ENCODE data around the gene PRRT4.

Gene PRRT4

GRCh38 chr7:128322040-128322643 lies 39.3 kb downstream of the PRRT4 start:
- Histone ChIP-seq H3K9me3 (ENCODE audit: control insufficient read depth, insufficient read depth, low read length) (no peaks in the 10 kb centered on the region), H3K27me3 (ENCODE audit: control insufficient read depth, insufficient read depth, low read length) (no peaks in the 10 kb centered on the region), H3K4me1 (ENCODE audit: control insufficient read depth, insufficient read depth, low read length) (no peaks in the 10 kb centered on the region), H3K9ac (ENCODE audit: low read depth, low read length) (no peak overlapping the region), H3K4me3 (ENCODE audit: low read depth, low read length) (no peak overlapping the region), H3K36me3 (ENCODE audit: control insufficient read depth, insufficient read depth, low read length) (peaks cover 29% of the 10 kb centered on the region)

- no peak overlapping the region for H3K9ac ChIP-seq (ENCODE audit: low read depth, low read length)
- H3K4me1 ChIP-seq (ENCODE audit: control insufficient read depth, insufficient read depth, low read length), result no peaks in the 10 kb centered on the region
- no peaks in the 10 kb centered on the region for H3K27me3 ChIP-seq (ENCODE audit: control insufficient read depth, insufficient read depth, low read length)
- H3K9me3 ChIP-seq (ENCODE audit: control insufficient read depth, insufficient read depth, low read length), result no peaks in the 10 kb centered on the region
- peaks cover 34% of the 10 kb centered on the region for H3K36me3 ChIP-seq (ENCODE audit: control insufficient read depth, insufficient read depth, low read length)
- H3K4me3 ChIP-seq (ENCODE audit: low read depth, low read length), result no peak overlapping the region
Measured at GRCh38 chr7:128321044-128321422, 40.5 kb downstream of the PRRT4 start.

- no peak overlapping the region for H3K9ac ChIP-seq (ENCODE audit: low read depth, low read length)
- H3K4me3 ChIP-seq (ENCODE audit: low read depth, low read length), result no peak overlapping the region
- H3K27me3 ChIP-seq (ENCODE audit: control insufficient read depth, insufficient read depth, low read length), result no peaks in the 10 kb centered on the region
- H3K4me1 ChIP-seq (ENCODE audit: control insufficient read depth, insufficient read depth, low read length), result no peaks in the 10 kb centered on the region
- H3K9me3 ChIP-seq (ENCODE audit: control insufficient read depth, insufficient read depth, low read length), result no peaks in the 10 kb centered on the region
- peaks cover 41% of the 10 kb centered on the region for H3K36me3 ChIP-seq (ENCODE audit: control insufficient read depth, insufficient read depth, low read length)
Measured at GRCh38 chr7:128318691-128319090, 42.8 kb downstream of the PRRT4 start.

- H3K36me3 ChIP-seq (ENCODE audit: control insufficient read depth, insufficient read depth, low read length), result peaks cover 28% of the 10 kb centered on the region
- H3K4me3 ChIP-seq (ENCODE audit: low read depth, low read length), result no peak overlapping the region
- H3K9me3 ChIP-seq (ENCODE audit: control insufficient read depth, insufficient read depth, low read length), result no peaks in the 10 kb centered on the region
- H3K9ac ChIP-seq (ENCODE audit: low read depth, low read length), result no peak overlapping the region
- H3K27me3 ChIP-seq (ENCODE audit: control insufficient read depth, insufficient read depth, low read length), result no peaks in the 10 kb centered on the region
- H3K4me1 ChIP-seq (ENCODE audit: control insufficient read depth, insufficient read depth, low read length), result no peaks in the 10 kb centered on the region
Measured at GRCh38 chr7:128311013-128311412, 50.5 kb downstream of the PRRT4 start.

GRCh38 chr7:128310499-128310898 lies 51.0 kb downstream of the PRRT4 start:
- Histone ChIP-seq H3K36me3 (ENCODE audit: control insufficient read depth, insufficient read depth, low read length) (peaks cover 28% of the 10 kb centered on the region), H3K9ac (ENCODE audit: low read depth, low read length) (no peak overlapping the region), H3K4me1 (ENCODE audit: control insufficient read depth, insufficient read depth, low read length) (no peaks in the 10 kb centered on the region), H3K4me3 (ENCODE audit: low read depth, low read length) (no peak overlapping the region), H3K27me3 (ENCODE audit: control insufficient read depth, insufficient read depth, low read length) (no peaks in the 10 kb centered on the region), H3K9me3 (ENCODE audit: control insufficient read depth, insufficient read depth, low read length) (no peaks in the 10 kb centered on the region)

GRCh38 chr7:128309976-128310375 lies 51.5 kb downstream of the PRRT4 start:
- Histone ChIP-seq H3K9ac (ENCODE audit: low read depth, low read length) (no peak overlapping the region), H3K27me3 (ENCODE audit: control insufficient read depth, insufficient read depth, low read length) (no peaks in the 10 kb centered on the region), H3K36me3 (ENCODE audit: control insufficient read depth, insufficient read depth, low read length) (peaks cover 27% of the 10 kb centered on the region), H3K9me3 (ENCODE audit: control insufficient read depth, insufficient read depth, low read length) (no peaks in the 10 kb centered on the region), H3K4me1 (ENCODE audit: control insufficient read depth, insufficient read depth, low read length) (no peaks in the 10 kb centered on the region), H3K4me3 (ENCODE audit: low read depth, low read length) (no peak overlapping the region)

GRCh38 chr7:128309124-128309523 lies 52.4 kb downstream of the PRRT4 start:
- Histone ChIP-seq H3K36me3 (ENCODE audit: control insufficient read depth, insufficient read depth, low read length) (peaks cover 19% of the 10 kb centered on the region), H3K27me3 (ENCODE audit: control insufficient read depth, insufficient read depth, low read length) (no peaks in the 10 kb centered on the region), H3K9me3 (ENCODE audit: control insufficient read depth, insufficient read depth, low read length) (no peaks in the 10 kb centered on the region), H3K9ac (ENCODE audit: low read depth, low read length) (no peak overlapping the region), H3K4me3 (ENCODE audit: low read depth, low read length) (no peak overlapping the region), H3K4me1 (ENCODE audit: control insufficient read depth, insufficient read depth, low read length) (no peaks in the 10 kb centered on the region)

- no peak overlapping the region for H3K9ac ChIP-seq (ENCODE audit: low read depth, low read length)
- H3K4me1 ChIP-seq (ENCODE audit: control insufficient read depth, insufficient read depth, low read length), result no peaks in the 10 kb centered on the region
- H3K9me3 ChIP-seq (ENCODE audit: control insufficient read depth, insufficient read depth, low read length), result no peaks in the 10 kb centered on the region
- no peak overlapping the region for H3K4me3 ChIP-seq (ENCODE audit: low read depth, low read length)
- H3K27me3 ChIP-seq (ENCODE audit: control insufficient read depth, insufficient read depth, low read length), result no peaks in the 10 kb centered on the region
- H3K36me3 ChIP-seq (ENCODE audit: control insufficient read depth, insufficient read depth, low read length), result peaks cover 11% of the 10 kb centered on the region
Measured at GRCh38 chr7:128307061-128307460, 54.4 kb downstream of the PRRT4 start.

- Histone ChIP-seq H3K9ac (ENCODE audit: low read depth, low read length) (no peak overlapping the region), H3K4me3 (ENCODE audit: low read depth, low read length) (no peak overlapping the region), H3K9me3 (ENCODE audit: control insufficient read depth, insufficient read depth, low read length) (no peaks in the 10 kb centered on the region), H3K27me3 (ENCODE audit: control insufficient read depth, insufficient read depth, low read length) (no peaks in the 10 kb centered on the region), H3K4me1 (ENCODE audit: control insufficient read depth, insufficient read depth, low read length) (peaks cover 13% of the 10 kb centered on the region), H3K36me3 (ENCODE audit: control insufficient read depth, insufficient read depth, low read length) (peaks cover 2% of the 10 kb centered on the region)
Measured at GRCh38 chr7:128304212-128304611, 57.3 kb downstream of the PRRT4 start.

- H3K9ac ChIP-seq (ENCODE audit: low read depth, low read length), result no peak overlapping the region
- no peaks in the 10 kb centered on the region for H3K9me3 ChIP-seq (ENCODE audit: control insufficient read depth, insufficient read depth, low read length)
- peaks cover 2% of the 10 kb centered on the region for H3K36me3 ChIP-seq (ENCODE audit: control insufficient read depth, insufficient read depth, low read length)
- no peak overlapping the region for H3K4me3 ChIP-seq (ENCODE audit: low read depth, low read length)
- peaks cover 17% of the 10 kb centered on the region for H3K4me1 ChIP-seq (ENCODE audit: control insufficient read depth, insufficient read depth, low read length)
- no peaks in the 10 kb centered on the region for H3K27me3 ChIP-seq (ENCODE audit: control insufficient read depth, insufficient read depth, low read length)
Measured at GRCh38 chr7:128303643-128304042, 57.8 kb downstream of the PRRT4 start.

GRCh38 chr7:128303133-128303532 lies 58.4 kb downstream of the PRRT4 start:
- H3K4me3 ChIP-seq (ENCODE audit: low read depth, low read length), result no peak overlapping the region
- peaks cover 2% of the 10 kb centered on the region for H3K36me3 ChIP-seq (ENCODE audit: control insufficient read depth, insufficient read depth, low read length)
- H3K9ac ChIP-seq (ENCODE audit: low read depth, low read length), result no peak overlapping the region
- H3K27me3 ChIP-seq (ENCODE audit: control insufficient read depth, insufficient read depth, low read length), result no peaks in the 10 kb centered on the region
- H3K4me1 ChIP-seq (ENCODE audit: control insufficient read depth, insufficient read depth, low read length), result peaks cover 22% of the 10 kb centered on the region
- no peaks in the 10 kb centered on the region for H3K9me3 ChIP-seq (ENCODE audit: control insufficient read depth, insufficient read depth, low read length)

GRCh38 chr7:128302139-128302538 lies 59.4 kb downstream of the PRRT4 start:
- H3K36me3 ChIP-seq (ENCODE audit: control insufficient read depth, insufficient read depth, low read length), result peaks cover 2% of the 10 kb centered on the region
- H3K9me3 ChIP-seq (ENCODE audit: control insufficient read depth, insufficient read depth, low read length), result no peaks in the 10 kb centered on the region
- no peak overlapping the region for H3K9ac ChIP-seq (ENCODE audit: low read depth, low read length)
- H3K27me3 ChIP-seq (ENCODE audit: control insufficient read depth, insufficient read depth, low read length), result no peaks in the 10 kb centered on the region
- peaks cover 22% of the 10 kb centered on the region for H3K4me1 ChIP-seq (ENCODE audit: control insufficient read depth, insufficient read depth, low read length)
- no peak overlapping the region for H3K4me3 ChIP-seq (ENCODE audit: low read depth, low read length)
